Measurements from ENCODE around the gene NPEPPS. TPM values are rescaled to one million over a fixed set of nuclear protein-coding genes. Genes with fewer than 3 reads are reported as not detected.

The NPEPPS gene
- polyA plus RNA-seq, 3 donors = 29.0 to 47.3 (median 41.7) TPM

- no peak overlapping the region for H3K27ac ChIP-seq (ENCODE audit: low read depth, low read length)
- WGBS, 3 donors = 57 to 70% (median 60%) methylated on average over 9 of the region's 9 CpGs
These were observed 90.6 kb downstream of the NPEPPS start for GRCh38 chr17:47621293-47622179.

DNA sequence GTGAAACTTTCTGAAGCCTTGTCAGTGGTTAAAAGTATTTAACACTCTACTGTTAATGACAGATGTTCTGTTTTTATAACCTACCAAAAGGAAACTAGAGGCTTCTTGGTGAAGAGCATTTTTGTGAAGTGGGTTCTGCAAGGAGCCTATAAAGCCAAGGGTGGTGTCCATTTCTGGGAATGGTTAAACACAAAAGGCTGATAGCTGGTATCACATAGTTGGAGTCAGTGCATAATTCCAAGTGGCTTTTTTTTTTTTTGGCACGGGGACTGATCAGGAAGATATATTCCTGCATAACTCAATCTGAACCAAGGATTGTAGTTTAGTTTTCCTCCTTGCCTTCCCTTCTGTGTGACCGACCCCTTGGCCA, 91.3 kb downstream of the NPEPPS start:
- 36 to 55% (median 41%) methylated on average over 2 of the region's 2 CpGs for WGBS, 3 donors

DNA sequence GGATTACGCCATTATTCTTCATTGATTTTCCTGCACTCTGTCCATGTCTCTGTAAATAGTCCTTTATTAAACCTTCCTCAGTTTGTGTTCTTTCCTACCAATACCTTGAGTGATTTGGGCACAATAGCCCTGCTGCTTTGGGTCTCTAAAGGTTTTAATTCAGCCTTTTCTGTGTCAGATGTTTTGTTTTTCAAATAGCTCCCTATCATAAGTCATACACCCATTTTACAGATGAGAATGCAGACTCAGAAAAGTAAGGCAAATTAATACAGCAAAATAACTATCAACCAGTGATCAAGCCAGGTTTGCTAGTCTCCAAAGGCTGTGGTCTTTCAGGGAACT, 93.8 kb downstream of the NPEPPS start:
- WGBS, 3 donors = 48 to 82% (median 63%) methylated on average over 1 of the region's 1 CpG

More for the DNA sequence above, 91.3 kb downstream of the NPEPPS start:
- H3K27ac ChIP-seq (ENCODE audit: low read depth, low read length) = no peak overlapping the region

DNA sequence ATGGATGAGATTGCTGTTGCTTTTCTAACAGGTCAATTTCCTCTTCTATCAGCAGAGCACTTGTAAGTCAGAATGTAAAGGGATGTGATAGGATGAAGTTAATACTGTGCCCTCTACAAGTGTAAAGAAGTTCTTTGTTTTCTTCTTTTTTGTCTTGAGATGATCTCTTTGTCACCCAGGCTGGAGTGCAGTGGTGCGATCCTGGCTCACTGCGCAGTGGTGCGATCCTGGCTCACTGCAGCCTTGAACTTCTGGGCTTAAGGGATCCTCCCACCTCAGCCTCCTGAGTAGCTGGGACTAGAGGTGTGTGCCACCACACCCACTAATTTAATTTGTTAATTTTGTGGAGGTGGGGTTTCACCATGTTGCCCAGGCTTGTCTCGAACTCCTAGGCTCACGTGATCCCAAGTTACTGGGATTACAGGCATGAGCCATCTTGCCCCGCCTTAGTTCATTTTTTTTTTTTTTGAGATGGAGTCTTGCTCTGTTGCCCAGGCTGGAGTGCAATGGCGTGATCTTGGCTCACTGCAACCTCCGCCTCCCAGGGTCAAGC, 97.2 kb downstream of the NPEPPS start:
- H3K27ac ChIP-seq (ENCODE audit: low read depth, low read length) = no peak overlapping the region
- WGBS, 3 donors = 96 to 98% (median 98%) methylated on average over 8 of the region's 8 CpGs

More for the DNA sequence above, 93.8 kb downstream of the NPEPPS start:
- no peak overlapping the region for H3K27ac ChIP-seq (ENCODE audit: low read depth, low read length)

- no peak overlapping the region for H3K27ac ChIP-seq (ENCODE audit: low read depth, low read length)
- 69 to 85% (median 70%) methylated on average over 5 of the region's 5 CpGs for WGBS, 3 donors
These were observed 98.9 kb downstream of the NPEPPS start for GRCh38 chr17:47629826-47630225.

- WGBS, 3 donors = 34 to 90% (median 75%) methylated on average over 2 of the region's 2 CpGs
- H3K27ac ChIP-seq (ENCODE audit: low read depth, low read length) = no peak overlapping the region
These were observed 99.7 kb downstream of the NPEPPS start for GRCh38 chr17:47630614-47631013.

DNA sequence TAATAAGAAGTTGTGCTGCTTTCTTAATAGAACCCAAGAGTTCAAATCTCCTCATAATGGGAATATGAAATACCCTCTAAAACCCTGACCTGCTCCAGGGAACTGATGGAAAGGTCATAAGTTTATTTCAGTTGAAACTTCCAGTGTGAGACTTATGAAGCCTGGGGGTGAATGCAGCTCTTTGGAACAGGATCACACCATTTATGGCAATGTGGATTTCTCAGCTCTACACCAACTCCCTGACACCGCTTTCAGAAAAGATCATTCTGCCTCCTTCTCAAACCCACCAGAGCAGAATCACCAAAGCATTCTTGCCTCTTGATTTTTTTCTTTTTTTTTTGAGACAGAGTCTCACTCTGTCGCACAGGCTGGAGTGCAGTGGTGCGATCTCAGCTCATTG, 102.1 kb downstream of the NPEPPS start:
- 92 to 99% (median 98%) methylated on average over 3 of the region's 3 CpGs for WGBS, 3 donors
- H3K27ac ChIP-seq (ENCODE audit: low read depth, low read length) = no peak overlapping the region

- no peak overlapping the region for H3K27ac ChIP-seq (ENCODE audit: low read depth, low read length)
- WGBS, 3 donors = 94 to 100% (median 97%) methylated on average over 1 of the region's 1 CpG
These were observed 103.1 kb downstream of the NPEPPS start for GRCh38 chr17:47633996-47634395.

- WGBS, 3 donors = 96 to 100% (median 100%) methylated on average over 3 of the region's 3 CpGs
- H3K27ac ChIP-seq (ENCODE audit: low read depth, low read length) = no peak overlapping the region
These were observed 104.0 kb downstream of the NPEPPS start for GRCh38 chr17:47634870-47635269.

GRCh38 chr17:47635734-47636133, 104.8 kb downstream of the NPEPPS start:
- 88 to 96% (median 91%) methylated on average over 3 of the region's 3 CpGs for WGBS, 3 donors
- no peak overlapping the region for H3K27ac ChIP-seq (ENCODE audit: low read depth, low read length)

DNA sequence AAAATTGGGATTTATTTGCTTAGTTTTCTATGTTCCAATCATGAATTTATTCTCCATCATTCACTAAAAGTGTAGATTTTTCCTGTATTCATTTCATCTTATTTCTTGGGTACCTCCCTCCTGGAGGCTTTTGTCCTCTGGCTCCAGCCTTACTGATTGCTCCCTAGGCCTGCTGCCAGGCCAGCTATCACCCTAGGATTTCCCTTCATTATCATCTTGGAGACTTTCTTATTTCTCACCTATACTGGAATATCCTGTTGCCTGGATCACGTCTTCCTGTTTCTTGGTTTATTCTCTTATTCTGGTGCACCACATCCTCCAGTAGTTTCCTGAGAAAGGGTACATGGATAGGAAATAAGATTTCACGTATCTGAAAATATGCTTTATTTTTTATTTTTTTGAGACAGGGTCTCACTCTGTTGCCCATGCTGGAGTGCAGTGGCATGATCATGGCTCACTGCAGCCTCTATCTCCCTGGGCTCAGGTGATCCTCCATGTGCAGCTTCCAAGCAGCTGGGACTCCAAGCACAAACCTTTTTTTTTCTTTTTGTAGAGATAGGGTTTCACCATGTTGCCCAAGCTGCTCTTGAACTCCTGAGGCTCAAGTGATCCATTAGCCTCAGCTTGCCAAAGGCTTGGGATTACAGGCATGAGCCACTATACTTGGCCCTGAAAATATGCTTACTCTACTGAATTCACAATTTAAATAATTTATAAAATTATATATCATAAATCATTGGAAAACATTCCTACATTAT, 105.5 kb downstream of the NPEPPS start:
- WGBS, 3 donors = 51 to 83% (median 57%) methylated on average over 2 of the region's 2 CpGs
- no peak overlapping the region for H3K27ac ChIP-seq (ENCODE audit: low read depth, low read length)

- 84 to 86% (median 85%) methylated on average over 5 of the region's 5 CpGs for WGBS, 3 donors
- H3K27ac ChIP-seq (ENCODE audit: low read depth, low read length) = no peak overlapping the region
These were observed 108.0 kb downstream of the NPEPPS start for GRCh38 chr17:47638903-47639302.

DNA sequence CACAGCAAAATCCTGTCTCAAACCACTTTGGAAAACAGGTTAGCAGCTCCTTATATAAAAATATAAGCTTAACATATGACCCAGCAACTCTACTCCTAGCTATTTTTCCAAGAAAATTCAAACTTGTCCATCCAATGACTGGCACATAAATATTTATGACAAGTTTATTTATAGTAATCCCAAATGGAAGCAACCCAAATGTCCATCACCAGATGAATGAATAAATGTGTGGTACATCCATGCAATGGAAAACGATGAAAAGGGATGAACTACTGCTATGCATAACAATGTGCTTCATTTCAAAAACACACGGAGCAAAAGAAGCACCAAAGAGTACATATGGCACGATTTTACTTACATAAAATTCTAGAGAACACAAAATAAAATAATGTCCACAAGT, 109.2 kb downstream of the NPEPPS start:
- WGBS, 3 donors = 80 to 89% (median 83%) methylated on average over 3 of the region's 3 CpGs
- no peak overlapping the region for H3K27ac ChIP-seq (ENCODE audit: low read depth, low read length)

DNA sequence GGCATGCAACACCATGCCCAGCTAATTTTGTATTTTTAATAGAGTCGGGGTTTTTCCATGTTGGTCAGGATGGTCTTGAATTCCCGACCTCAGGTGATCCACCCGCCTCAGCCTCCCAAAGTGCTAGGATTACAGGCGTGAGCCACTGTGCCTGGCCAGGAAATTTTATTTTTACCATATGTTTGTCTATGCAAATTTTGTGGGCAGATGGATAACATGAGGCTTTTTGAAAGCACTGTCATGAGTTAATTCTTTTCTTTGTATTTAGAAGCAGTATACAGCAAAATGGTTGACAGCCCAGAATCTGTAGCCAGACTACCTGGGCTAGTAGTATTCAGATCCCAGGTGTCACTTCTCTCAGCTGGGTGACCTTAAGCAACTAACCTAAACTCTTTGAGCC, 110.3 kb downstream of the NPEPPS start:
- H3K27ac ChIP-seq (ENCODE audit: low read depth, low read length) = no peak overlapping the region
- WGBS, 3 donors = 92 to 93% (median 93%) methylated on average over 4 of the region's 4 CpGs

- H3K27ac ChIP-seq (ENCODE audit: low read depth, low read length) = no peak overlapping the region
- 67 to 100% (median 92%) methylated on average over 2 of the region's 2 CpGs for WGBS, 3 donors
These were observed 112.2 kb downstream of the NPEPPS start for GRCh38 chr17:47643116-47643515.

GRCh38 chr17:47644324-47644723, 113.4 kb downstream of the NPEPPS start:
- H3K27ac ChIP-seq (ENCODE audit: low read depth, low read length) = no peak overlapping the region
- WGBS, 3 donors = 49 to 85% (median 63%) methylated on average over 5 of the region's 5 CpGs

DNA sequence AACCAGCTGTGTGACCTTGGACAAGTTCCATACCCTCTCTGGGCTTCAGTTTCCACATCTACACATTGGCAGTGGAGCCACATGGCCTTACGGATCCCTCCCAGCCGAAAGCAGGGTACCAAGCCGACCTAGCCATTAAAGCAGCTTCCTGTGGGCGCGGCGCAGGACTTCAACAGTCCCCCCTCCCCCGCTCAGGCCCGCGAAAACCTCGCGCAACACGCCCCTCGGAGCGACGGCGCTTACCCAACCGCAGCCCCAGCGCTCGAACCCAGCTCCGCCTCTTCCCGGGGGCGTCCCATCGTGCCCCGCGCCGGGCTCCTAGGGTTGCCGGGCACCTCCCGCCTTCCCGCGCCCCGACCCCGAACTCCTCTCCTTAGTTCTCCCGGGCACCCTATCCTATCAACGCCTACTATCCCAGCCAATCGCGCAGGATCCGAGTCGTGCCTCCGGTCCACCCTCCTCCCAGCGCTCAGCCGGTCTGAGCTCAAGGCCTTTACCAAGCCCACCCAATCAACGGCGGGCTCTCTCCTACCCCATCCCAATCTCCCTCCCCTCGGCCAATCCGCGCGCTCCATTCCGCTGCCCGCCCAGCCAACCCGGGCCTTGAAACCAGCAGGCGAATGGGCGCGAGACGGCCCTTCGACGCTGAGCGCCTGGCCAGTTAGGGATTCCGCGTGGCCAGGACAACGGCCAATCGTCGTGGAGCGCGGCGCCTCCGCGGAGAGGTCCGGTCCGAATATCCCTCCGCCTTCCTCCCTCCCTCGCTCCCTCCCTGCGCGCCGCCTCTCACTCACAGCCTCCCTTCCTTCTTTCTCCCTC, 118.5 kb downstream of the NPEPPS start, which contains the start of gene KPNB1:
Gene KPNB1 (plus strand): TSS at position 767 of the 819 bp plus-strand sequence. CDS start 326 bp downstream, outside the sequence.
- H3K27ac ChIP-seq (ENCODE audit: low read depth, low read length) = peak within 1 kb of the TSS; percentile 70
- 0 to 1% (median 1%) methylated on average over 72 to 74 of the region's 74 CpGs for WGBS, 3 donors

GRCh38 chr17:47649972-47650524, 119.1 kb downstream of the NPEPPS start:
- H3K27ac ChIP-seq (ENCODE audit: low read depth, low read length) = peak overlapping the region; percentile 70
- WGBS, 3 donors = 0 to 1% (median 0%) methylated on average over 33 to 45 of the region's 48 CpGs

Measured in adipose tissue (tissue), 3 donors.